Raji (cell line): Measurements from ENCODE around the gene ETFB.

Source experiments
- POLR2A ChIP-seq: IDR thresholded peaks from 2 replicates; pipeline ENCODE4 v1.6.1; 2011; ENCODE audit warnings: low read depth, low read length, control low read depth; ENCODE audit not compliant: insufficient read depth

Gene ETFB

GRCh38 chr19:51327066-51328001 is 38.9 kb downstream of the ETFB start:
- TF ChIP-seq POLR2A: no peak

- TF ChIP-seq POLR2A: no peak
Measured at GRCh38 chr19:51326216-51327065, 39.7 kb downstream of the ETFB start.

DNA sequence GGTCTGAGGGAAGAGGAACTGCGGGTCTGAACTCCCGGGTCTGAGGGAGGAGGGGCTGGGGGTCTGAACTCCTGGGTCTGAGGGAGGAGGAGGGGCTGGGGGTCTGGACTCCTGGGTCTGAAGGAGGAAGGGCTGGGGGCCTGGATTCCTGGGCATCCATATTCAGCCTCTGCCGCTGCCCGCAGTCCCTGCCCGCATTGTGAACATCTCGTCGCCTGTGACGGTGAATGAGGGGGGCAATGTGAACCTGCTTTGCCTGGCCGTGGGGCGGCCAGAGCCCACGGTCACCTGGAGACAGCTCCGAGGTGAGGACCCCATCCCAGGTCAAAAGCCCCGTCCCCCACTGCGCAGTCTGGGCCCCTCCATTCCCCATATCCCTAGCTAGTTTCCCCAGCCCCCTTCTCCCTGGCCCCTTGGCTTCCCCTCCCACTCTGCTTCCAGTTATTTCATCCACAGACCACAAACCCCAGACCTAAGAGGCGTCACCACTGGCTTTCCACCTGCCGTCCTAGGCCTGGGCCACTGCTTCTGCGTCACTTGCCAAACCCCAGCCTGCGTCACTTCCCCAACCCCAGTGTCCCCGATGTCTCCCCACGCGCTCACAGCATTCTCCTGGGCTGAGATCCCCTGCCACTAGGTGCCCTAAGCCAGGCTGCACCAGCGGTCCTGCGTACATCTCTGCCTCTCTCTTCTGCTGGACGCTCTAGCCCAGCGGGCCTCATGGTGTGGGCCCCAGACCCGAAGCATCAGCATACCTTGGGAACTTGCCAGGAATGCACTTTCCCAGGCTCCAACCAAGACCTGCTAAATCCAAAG is 40.8 kb downstream of the ETFB start:
- TF ChIP-seq POLR2A: no peak

- no peak for TF ChIP-seq POLR2A
Measured at GRCh38 chr19:51324167-51324481, 42.1 kb downstream of the ETFB start.

- TF ChIP-seq POLR2A: no peak
Measured at GRCh38 chr19:51323481-51324166, 42.6 kb downstream of the ETFB start.

DNA sequence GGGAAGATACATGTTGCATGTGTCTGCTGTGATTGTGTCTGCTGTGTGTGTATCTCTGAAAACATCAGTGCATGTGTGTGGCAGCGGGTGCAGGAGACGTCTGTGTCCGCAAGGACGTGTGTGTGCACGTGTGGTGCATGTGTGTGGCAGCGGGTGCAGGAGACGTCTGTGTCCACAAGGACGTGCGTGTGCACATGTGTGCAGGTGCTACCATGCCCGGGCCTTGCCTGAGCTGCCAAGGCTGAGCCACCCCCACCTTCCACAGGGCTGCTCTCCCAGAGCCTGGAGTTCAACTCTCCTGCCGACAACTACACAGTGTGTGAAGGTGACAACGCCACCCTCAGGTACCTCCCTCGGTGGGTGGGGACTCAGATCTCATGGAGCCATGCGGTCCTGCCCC is 44.4 kb downstream of the ETFB start:
- no peak for TF ChIP-seq POLR2A

GRCh38 chr19:51320280-51320657 is 45.9 kb downstream of the ETFB start:
- no peak for TF ChIP-seq POLR2A

DNA sequence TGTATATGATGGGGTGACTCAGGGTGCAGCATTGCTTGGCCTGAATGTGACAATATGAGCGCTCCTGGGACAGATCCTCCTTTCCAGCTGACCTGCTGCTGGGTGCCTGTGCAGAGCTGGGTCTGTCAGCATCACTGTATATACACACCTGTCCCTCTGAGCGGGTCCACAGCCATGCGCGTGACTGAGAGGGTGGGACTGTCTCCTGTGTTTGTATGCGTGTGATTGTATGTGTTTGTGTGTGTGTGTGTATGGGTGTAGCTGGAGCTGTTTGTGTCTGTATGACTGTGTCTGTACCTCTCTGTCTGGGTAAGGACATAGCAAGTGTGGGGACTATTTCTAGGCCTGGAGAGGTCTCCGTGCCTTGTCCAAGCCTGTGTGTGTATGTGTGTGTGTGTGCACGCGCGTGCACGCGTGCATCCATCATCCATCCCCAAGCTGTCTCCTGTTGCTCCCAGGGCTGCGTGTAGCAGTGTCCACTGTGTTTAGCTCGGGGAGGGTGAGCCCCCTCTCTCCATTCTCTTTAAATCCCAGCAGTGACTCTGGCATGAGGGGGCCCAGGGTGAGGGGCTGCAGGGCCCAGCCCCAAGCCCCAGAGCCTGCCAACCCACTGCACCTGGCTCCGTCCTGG is 46.4 kb downstream of the ETFB start:
- no peak for TF ChIP-seq POLR2A

- TF ChIP-seq POLR2A: no peak
Measured at GRCh38 chr19:51318687-51319648, 47.2 kb downstream of the ETFB start.

- TF ChIP-seq POLR2A: no peak
Measured at GRCh38 chr19:51317968-51318367, 48.2 kb downstream of the ETFB start.

GRCh38 chr19:51317376-51317775 is 48.8 kb downstream of the ETFB start:
- TF ChIP-seq POLR2A: no peak

- no peak for TF ChIP-seq POLR2A
Measured at GRCh38 chr19:51316688-51317087, 49.5 kb downstream of the ETFB start.
